GM19397 (cell line): Measurements from ENCODE around the gene ZNF783.
"Not testable (repeated sequence)": the region's sequence is repeated elsewhere in the genome, so short reads cannot be mapped to it uniquely, and the experiment has no call there.

Source experiments
- ATAC-seq: cut with Tn5 transposase; IDR thresholded peaks from one replicate; pipeline ENCODE4 v1.9.1; 2021; ENCODE audit warnings: mild to moderate bottlenecking, moderate library complexity; ENCODE audit not compliant: unreplicated experiment

ZNF783 gene

DNA sequence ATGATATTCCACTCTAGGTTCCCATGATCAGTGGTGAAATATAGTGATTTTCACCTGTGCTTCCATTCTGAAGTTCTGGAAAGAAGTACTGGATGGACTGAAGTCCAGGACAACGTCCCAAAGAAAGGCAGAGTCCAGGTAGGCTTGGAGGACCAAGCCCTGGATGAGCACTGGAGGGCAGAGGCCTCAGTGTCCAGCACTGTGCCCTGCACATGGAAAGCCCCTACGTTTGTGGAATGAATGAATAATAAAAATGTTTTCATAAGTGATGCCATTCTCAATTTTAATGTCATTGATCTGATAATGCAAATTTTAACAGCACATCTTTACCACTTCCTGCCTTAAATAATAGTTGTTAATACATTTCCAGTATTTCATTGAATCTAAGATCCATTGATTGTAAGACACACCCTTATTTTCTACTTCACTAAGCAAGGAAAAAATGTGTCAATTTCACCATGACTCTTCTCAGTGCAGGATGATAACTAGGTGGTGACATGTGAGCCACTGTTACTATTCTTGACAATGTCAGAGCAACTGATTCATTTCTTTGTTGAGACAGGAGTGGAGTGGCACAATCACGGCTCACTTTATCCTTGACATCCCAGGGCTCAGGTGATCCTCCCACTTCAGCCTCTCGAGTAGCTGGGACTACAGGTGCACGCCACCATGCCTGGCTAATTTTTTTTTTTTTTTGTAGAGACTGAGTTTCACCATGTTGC lies 35.2 kb downstream of the ZNF783 start:
- no peak for ATAC-seq

DNA sequence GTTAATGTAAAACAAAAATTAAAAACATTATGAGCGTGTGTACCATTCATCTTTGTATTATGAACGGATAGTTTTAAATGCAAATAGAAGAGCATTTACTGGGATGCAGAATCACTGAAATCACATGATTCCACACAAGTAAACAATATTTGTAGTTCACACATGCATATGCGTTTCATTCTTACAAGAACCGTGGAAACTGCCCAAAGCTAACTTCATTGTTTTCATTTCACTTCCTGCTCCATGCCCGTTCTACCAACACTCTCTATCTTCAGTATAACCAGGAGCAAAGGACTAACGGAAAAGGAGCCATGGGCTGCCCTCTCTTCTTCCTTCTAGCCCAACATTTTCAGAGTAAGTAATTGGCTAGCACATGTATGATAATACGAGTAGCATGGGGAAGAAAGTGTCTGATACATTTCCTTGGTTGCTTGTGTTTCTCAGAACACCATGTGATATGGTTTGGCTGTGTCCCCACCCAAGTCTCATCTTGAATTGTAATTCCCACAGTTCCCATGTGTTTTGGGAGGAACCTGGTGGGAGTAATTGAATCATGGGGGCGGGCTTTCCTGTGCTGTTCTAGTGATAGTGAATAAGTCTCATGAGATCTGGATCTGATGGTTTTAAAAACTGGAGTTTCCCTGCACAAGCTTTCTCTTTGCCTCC lies 38.8 kb downstream of the ZNF783 start:
- no peak for ATAC-seq

DNA sequence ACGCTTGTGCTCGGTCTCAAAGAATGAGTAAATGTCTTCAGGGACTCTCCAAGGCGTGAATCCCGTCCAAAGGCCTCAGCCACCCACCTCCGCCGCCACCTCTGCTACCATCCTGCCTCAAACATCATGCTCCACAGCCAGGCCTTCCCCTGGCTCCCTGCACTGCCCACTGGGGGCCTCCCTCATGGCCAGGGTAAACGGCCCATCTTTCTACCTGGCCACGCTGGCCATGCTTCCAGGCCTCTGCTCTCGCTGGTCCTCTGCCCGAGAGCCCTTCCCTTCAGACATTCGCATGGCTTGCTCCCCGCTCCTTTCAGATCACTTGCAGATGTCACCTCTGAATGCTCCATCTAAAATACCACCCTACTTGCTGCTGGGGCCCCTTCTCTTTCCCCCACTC lies 40.2 kb downstream of the ZNF783 start:
- ATAC-seq = no peak

DNA sequence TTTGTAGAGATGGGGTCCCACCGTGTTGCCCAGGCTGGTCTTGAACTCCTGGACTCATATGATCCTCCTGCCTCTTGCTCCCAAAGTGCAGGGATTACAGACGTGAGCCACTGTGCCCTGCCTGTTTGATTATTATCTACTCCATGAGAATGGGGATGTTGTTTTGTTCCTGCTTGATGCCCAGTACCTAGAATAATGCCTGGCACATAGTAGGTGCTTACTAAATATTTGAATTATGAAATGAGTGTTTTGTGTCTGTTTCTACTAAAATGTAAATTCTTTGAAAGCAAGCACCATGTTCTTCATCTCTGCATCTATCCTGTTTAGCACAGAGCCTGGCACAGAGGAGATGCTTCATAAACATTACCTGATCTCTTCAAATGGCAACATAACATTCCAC lies 40.9 kb downstream of the ZNF783 start:
- no peak for ATAC-seq

DNA sequence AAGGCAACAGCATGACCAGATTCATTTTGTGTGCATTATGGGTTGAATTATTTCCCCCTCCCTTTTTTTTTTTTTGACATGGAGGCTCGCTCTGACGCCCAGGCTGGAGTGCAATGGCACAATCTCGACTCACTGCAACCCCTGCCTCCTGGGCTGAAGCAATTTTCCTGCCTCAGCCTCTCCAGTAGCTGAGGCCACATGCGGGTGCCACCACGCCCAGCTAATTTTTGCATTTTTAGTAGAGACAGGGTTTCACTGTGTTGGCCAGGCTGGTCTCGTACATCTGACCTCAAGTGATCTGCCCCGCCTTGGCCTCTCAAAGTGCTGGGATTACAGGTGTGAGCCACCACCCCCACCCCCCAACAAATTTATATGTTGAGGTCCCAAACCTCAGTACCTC lies 42.0 kb downstream of the ZNF783 start:
- ATAC-seq = no peak

DNA sequence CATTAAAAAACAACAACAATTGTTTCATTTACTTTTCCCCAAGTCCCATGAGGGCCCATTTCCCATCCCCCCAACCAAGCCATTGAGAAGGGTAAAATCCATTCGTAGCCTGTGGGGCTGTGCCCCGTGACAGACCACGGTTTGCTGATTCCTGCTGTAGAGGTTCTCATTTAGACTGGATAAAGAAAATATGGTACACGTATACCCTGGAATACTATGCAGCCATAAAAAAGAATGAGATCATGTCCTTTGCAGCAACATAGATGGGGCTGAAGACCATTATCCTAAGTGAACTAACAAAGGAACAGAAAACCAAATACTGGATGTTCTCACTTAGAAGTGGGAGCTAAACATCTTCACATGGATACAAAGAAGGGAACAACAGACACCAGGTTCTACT lies 44.9 kb downstream of the ZNF783 start:
- no peak for ATAC-seq

DNA sequence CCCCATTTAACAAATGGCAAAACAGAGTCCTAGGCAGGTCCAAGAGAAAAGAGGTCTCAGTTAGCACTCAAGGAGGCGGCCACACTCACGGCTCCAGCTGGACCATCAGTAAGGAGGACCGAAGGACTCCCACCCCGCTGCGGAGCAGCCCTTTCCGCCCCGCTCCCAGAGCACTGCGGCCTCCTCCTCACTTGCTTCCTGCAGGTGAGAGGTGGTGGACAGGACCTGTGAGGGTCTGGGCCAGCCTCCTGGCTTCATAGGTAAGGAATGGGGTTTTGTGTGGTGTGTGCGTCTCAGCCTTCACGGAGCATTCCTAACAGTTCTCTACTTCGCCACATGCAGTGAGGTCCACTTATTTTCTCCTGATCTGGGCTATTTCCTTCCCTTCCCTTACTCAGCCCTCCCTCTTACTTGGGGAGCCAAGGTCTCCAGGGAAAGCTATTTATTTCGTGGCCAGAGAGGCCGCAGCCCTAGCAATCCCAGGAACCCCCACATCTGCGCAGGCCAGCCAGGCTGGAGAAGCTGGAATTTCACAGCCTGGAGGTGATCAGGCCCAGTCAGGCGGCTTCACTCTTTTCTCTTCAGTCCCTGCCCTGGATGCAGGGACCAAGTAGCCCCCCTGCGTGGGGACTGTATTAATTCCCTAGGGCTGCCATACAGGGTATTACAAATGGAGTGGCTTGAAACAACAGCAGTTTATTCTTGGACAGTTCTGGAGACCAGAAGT lies 45.9 kb downstream of the ZNF783 start:
- ATAC-seq = no peak

DNA sequence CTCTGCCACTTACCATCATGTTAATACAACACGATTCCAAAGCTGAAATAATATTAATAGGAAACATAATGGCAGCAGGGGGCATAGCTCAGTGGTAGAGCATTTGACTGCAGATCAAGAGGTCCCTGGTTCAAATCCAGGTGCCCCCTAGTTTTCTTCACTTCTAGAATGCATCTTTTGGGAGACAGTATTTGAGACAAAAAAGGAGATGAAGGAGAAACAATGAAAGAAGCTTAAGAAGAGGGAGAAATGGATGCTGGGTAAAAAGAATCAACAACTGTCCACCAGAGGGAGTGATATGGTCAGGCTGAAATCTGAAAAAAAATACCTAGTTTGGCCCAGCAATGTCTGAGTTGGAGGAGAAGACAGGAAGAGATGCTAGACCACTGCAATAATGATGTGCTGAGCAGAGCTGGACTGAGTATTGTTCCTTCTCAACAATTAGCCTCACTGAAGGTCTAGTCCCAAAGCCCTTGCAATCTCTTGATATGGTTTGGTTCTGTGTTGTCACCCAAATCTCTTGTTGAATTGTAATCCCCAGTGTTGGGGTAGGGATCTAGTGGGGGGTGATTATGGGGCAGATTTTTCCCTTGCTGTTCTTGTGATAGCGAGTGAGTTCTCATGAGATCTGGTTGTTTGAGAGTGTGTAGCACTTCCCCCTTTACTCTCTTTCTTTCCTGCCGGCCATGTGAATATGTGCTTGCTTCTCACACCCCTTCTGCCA lies 48.3 kb downstream of the ZNF783 start:
- ATAC-seq = no peak

DNA sequence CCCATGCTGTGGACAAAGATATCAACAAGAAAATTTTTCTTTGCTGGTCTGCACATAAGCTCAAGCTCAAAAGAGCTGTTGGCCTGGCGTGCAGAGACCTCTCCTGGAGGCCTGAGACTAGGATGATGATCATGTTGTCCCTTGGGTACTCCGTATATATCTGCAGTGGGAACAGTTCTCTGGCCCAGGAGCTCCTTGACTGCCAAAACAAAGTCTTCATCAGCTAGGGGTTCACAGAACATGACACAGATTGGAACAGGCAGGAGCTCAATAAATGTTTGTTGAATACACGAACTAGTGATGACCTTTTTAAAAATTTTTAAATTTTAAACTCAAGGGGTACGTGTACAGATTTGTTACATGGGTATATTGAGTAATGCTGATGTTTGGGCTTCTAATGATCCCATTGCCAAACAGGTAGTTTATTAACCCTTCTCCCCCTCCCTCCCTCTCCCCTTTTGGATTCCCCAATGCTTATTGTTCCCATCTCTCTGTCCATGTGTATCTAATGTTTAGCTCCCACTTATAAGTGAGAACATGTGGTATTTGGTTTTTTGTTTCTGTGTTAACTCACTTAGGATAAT lies 49.1 kb downstream of the ZNF783 start:
- no peak for ATAC-seq

DNA sequence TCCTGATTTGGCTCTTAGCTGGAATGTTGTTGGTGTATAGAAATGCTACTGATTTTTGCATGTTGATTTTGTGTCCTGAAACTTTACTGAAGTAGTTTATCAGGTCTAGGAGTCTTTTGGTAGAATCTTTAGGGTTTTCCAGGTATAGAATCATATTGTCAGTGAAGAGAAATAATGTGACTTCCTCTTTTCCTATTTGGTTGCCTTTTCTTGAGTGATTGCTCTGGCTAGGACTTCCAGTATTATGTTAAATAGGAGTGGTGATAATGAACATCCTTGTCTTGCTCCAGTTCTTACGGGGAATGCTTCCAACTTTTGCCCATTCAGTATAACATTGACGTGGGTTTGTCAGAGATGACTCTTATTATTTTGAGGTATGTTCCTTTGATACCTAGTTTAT lies 52.0 kb downstream of the ZNF783 start:
- ATAC-seq = no peak

DNA sequence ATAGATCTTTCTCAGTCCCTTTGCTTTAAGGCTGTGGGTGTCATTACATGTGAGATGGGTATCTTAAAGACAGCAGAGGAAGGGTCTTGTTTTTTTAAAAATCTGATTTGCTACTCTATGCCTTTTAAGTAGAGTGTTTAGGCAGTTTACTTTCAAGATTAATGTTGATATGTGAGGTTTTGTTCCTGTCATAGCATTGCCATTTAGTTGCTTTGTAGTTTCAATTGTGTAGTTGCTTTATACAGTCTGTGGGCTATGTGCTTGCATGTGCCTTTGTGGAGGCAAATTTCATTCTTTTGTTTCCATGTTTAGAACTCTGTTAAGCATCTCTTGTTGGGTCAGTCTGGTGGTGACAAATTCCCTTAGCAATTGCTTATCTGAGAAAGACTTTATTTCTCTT lies 54.6 kb downstream of the ZNF783 start:
- no peak for ATAC-seq

DNA sequence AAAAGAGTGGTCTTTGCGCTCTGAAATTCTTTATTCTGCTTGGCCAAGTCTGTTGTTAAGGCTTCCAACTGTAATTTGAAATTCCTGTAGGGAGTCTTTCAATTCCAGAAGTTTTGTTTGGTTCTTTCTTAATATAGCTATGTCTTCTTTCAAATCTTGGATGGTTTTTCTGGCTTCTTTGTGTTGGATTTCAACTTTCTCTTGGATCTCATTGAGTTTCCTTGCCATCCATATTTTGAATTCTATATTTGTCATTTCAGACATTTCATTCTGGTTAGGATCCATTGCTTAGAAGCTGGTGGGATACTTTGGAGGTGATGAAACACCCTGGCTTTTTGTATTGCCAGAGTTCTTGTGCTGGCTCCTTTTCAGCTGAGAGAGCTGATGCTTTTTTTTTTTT lies 55.5 kb downstream of the ZNF783 start:
- no peak for ATAC-seq

DNA sequence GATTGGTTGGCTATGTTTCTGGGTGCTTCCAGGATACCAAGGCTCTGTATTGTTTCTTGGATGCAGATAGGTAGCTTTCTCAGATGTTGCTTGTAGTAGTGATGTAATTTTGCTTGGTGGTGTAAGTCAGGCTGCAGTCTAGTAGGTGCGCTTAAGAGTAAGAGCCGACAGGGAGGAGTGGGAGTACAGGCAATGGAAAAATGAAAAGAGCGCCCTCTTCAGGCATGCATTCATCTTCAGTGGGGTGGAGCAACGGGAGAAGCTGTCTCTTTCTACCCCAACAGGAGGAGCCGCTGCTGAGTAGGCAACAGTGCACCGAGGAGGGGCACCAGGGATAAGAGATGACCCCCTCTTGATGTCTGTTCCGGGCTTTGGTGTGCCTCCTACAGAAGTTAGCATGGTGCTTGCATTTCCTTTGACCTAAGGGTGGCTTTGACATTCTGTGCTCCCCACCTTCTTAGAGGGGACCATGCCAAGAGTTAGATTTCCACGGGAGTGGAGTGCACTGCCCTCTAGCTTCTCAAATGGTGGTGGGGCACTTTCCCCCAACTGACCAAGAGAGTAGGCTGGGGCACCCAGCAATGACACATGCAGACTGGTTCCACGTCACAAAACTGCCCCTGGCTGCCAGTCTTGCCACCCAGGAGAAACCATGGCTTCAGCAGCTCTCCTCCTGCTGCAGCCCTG lies 56.1 kb downstream of the ZNF783 start:
- no peak for ATAC-seq

DNA sequence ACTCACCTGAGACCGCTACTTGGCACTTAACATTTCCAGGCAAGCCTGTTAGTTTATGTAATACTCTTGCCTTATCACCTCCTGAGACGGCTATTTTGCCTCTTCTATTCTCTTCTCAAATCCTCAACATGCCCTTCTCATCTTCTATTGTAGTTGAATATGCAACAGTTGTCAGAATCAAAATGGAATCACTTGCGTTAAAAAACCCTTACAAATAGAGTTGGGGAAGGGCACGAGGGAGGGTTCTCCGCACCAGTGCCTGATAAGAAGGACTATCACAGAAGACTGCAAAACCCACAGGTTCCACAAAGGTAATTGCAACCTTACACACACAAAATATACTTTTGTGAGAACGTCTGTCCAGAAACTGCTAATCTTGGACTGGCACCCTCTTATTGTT lies 57.4 kb downstream of the ZNF783 start:
- no peak for ATAC-seq

DNA sequence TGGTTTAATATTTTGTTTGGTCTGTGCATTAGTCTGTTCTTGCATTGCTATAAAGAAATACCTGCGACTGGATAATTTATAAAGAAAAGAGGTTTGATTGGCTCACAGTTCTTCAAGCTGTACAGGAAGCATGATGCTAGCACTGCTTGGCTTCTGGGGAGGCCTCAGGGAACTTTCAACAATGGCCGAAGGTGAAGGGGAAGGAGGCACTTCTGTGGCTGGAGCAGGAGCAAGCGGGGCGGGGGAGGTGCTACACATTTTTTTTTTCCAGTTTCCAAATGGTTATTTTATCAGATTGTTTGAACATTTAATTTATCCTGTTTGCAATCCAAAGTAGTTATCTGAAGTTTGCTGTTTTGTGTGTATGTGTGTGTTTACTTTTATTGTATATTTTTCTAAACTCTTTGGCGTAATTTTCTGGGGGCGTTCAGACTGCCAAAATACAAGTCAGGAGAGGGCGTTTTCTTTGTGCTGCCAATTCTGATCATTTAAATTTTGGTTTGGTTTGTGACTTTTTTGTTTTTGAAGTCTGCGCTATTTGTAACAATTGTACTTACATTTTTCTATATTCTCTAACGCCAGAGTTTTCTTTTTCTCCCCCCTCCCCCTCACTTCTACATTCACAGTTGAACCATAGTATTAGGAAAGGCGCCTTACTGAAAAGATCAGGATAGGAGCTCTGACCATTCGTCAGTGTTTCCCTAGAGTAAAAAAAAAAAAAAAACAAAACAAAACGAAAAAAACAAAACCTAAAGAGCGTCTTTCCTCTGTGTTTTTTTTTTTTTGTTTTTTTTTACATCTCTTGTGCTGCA lies 58.5 kb downstream of the ZNF783 start:
- no peak for ATAC-seq

DNA sequence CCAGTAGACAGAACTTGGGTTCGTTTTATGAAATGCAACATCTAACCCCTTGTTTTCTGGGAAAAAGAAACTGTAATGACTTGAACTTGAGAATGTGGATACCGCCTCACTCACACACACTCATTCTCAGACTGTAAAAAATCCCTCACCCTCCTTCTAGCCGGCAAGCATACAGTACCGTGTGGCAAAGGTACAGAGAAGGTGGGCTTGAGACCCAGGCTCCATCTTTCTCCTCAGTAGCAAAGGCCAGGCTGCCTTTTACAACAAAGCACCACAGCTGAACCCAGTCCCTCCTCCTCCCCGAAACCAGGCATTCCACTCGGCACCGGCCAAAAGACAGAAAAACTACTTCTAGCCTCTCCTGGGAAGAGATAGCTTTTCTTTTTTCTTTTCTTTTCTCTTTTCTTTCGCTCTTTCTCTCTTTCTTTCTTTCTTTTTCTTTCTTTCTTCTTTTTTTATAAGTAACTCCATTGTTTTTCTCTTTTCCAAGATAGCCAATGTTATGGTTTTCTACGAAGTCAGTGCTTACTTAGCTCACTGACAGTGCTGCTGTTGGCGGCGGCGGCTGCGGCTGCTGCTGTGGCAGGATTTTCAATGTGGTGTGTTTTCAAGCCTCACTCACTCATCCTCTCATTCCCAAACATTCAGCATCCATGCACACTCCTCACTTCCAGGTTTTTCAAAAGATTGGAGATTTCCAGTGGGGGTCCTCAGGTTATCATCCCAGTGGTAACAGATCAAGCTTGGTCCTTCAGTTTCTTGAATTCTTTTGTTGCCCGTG lies 59.3 kb downstream of the ZNF783 start:
- not testable (repeated sequence) for ATAC-seq

DNA sequence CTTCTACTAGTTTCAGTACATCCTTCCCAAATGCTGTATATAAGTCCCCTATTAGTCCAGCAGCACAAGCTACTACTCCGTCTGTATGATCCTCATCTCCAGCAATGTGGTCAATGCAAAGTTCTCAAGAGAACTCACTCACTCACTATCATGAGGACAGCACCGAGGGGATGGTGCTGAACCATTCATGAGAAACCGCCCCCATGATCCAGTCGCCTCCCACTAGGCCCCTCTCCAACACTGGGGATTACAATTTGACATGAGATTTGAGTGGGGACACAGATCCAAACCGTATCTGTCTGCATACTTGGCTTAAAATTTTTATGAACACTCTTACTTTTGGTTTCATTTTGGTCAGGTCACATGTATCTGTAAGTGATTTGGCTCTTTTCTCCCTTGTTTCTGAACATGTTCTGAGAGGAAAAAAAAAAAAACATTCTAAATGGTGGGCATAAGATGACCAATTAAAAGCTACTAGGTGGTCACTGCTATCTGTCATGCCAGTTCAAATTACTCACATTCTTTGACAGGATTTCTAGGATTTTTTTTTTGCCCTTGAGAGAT lies 60.1 kb downstream of the ZNF783 start:
- ATAC-seq = no peak

DNA sequence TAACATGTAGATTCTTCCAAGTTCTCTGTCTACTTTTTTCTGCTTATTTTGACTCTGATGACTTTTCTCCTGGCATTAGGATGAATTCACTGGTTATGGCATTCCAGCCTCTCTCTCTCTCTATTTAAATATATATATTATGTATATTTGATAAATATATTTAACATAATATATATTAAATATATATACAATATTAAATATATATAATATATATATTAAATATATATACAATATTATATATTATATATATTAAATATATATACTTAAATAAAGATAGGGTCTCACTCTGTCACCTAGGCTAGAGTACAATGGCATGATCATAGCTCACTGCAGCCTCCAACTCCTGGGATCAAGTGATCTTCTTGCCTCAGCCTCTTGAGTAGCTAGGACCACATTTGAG lies 60.7 kb downstream of the ZNF783 start:
- no peak for ATAC-seq

DNA sequence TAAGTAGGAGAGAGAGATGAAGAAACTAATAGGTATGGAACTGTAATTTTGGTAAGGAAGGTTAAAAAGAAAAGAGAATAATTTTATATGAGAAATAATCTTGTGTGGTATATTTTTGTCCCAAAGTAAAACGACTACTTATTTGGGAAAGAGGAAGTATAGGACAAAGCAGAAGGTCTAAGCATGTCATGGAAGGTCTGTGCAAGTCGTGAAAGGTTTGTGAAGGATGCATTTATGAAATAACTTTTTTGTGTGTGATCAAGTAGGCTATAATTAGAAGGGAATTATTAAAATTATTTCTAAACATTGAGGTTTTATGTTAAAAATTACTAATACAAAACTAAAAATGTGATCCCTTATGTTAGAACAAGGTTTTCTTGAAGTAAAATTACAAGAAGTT lies 63.3 kb downstream of the ZNF783 start:
- no peak for ATAC-seq
